Right renal cortex interstitium (tissue), 3 donors: ENCODE data around the gene MYH15. TPM values are rescaled to one million over a fixed set of nuclear protein-coding genes. Genes with fewer than 3 reads are reported as not detected.

Experiments used
- DNase-seq, 3 donors: peaks; one replicate each; pipeline ENCODE4 v3.0.0-alpha.2; 2013; ENCODE audit warnings: low read depth in 3 of 3, low spot score in 2 of 3
- polyA plus RNA-seq, 3 donors: library from polyadenylated mRNA; unstranded; fragments of 120-200 nt; gene quantifications; one replicate each; pipeline ENCODE4 v1.2.1, GENCODE V29; 2013; ENCODE audit not compliant: insufficient read length in 3 of 3

The MYH15 gene
- polyA plus RNA-seq, 3 donors, result 0.25 to 0.28 (median 0.25) TPM

DNA sequence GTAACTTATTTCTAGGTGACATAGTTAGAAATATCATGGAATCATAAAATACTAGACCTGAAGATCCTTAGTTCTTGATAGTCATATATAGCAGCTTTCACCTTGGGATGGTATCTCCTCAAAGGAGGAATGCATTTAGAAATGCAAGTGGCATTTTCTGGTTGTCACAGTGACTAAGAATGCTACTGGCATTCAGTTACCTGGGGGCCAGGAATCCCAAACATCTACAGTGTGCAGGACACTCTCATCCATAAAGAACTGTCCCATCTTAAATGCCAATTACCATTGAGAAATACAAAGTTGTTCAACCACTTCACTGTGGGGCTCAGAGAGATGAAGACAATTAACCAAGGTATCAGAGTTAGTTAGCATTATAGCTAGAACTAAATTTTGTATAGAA is 36.7 kb downstream of the MYH15 start:
- DNase-seq, result no peak

DNA sequence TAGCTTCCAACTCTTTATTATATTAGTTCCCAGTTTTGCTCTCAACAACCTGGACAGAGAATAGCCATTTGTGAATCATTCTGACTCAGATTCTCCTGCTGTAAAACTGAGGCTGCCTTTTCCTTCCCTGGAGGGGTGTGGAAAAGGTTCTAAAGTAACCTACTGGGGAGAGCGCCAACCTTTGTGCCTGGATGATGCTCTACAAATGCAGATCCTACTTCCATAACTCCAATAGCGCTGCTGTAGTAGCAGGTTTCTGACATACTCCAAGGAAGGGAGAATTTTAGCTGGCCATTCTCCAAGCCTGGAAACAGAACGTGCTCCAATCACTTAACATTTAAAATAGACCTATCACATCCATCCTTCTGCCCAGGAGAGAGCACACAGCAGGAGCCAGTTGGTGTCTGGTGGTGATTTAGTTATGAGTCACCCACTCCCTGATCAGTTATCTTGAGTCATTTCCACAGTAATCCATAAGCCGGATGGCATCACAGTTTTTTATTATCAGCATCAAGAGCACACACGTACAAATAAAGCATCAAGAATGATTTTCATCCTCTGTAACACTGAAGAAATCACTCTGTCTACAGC is 38.3 kb downstream of the MYH15 start:
- DNase-seq, result no peak

DNA sequence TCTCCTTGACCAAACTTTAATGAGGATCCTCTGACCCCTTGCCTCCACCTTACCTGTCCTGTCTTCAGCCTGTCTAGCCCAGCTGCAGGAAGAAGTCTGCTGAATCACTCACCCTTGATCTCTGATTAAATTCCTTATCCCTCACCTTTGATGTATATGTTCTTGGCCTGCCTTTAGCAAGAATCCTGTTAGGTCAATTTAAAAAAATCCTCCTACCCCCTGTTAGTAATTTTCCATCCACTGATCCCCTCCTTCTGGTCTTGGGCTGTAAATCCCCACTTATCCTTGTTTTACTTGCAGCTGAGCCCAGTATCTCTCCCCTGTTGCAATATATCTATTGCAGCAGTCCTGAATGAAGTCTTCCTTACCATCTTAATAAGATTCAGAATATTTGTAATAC is 39.0 kb downstream of the MYH15 start:
- no peak for DNase-seq

DNA sequence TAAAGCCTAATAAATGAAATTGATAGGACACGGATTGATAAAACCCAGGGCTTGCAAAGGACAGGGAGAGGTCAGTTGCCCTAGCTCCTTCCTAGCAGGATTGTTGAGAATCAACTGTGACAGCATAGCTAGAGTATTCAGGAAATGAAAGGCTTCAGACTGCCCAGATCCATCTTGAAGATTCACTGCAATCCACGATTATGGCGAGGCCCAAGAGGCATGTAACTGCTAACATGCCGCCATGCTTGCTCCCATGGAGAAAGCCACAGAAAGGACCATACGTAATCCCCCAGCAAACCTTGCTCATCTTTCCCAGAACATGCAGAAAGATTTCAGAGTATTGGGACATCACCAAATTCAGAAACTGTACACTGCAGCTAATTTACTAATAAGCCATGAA is 41.3 kb downstream of the MYH15 start:
- no peak for DNase-seq

- no peak for DNase-seq
Measured at GRCh38 chr3:108468577-108468976, 41.8 kb downstream of the MYH15 start.

DNA sequence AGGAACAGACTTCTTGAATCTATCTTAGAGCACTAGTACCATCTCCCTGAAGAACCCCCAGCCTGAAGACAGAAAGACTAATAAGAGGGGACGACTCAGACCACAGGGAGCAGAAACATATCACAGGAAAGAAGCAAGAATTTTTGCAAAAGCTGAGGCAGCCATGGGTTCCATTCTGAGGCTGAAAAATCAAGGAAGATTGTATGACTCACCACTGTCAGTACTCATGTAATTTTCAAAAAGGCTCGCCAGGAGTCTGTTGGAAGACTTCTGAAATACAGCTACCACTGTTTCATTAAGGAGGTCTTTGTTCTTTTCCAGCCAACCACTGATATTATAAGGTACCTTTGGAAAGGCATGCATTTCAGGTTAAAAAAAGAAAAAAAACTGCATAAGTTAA is 47.5 kb downstream of the MYH15 start:
- DNase-seq, result no peak

GRCh38 chr3:108461661-108462111 is 48.7 kb downstream of the MYH15 start:
- DNase-seq, result no peak

- DNase-seq, result no peak
Measured at GRCh38 chr3:108459225-108459624, 51.2 kb downstream of the MYH15 start.

DNA sequence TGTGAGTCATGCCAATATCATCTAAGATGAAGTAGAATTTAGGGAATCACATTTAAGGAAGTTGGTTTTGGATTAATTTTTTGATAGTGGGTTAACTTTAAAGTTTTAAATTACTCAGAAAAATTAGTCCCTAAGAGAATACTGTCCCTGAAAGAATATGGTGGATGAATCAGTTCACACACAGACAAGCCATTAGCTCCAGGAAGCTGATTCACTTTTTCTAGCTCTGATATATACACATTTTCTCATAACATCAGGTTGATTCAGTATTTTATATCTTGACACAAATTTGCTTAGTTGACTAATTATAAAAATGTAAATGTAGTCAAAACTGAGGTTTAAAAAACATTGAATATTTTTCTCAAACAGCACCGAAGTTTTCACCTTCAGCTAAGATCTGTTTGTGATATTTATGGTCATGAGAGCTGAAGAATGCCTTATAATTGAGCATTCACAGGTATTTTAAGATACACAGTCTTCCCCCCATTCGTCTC is 55.1 kb downstream of the MYH15 start:
- DNase-seq, result no peak

- DNase-seq, result no peak
Measured at GRCh38 chr3:108453565-108453964, 56.8 kb downstream of the MYH15 start.

GRCh38 chr3:108450444-108450843 is 60.0 kb downstream of the MYH15 start:
- DNase-seq, result no peak

- no peak for DNase-seq
Measured at GRCh38 chr3:108448593-108448992, 61.8 kb downstream of the MYH15 start.

GRCh38 chr3:108447096-108447847 is 63.1 kb downstream of the MYH15 start:
- no peak for DNase-seq

- no peak for DNase-seq
Measured at GRCh38 chr3:108442281-108442680, 68.1 kb downstream of the MYH15 start.

DNA sequence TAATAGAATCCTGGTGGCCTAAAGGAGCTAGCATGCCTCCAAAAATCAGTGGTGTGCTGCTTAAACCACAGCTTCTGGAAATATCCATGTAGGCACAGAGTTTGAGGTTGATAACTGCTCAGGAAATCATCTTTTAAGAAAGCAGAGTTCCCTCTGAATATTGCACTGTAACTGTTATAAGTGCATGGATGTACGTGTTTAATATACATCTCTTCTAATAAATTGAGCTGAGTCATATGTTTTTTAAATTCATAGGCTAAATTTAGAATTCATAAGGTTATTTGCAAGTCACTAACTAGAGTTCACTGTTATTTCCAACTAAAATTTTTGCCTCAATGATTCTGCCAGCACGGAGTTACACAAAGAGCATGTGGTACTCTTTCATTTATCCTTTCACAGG is 68.9 kb downstream of the MYH15 start:
- DNase-seq, result no peak

- DNase-seq, result no peak
Measured at GRCh38 chr3:108441071-108441507, 69.3 kb downstream of the MYH15 start.

DNA sequence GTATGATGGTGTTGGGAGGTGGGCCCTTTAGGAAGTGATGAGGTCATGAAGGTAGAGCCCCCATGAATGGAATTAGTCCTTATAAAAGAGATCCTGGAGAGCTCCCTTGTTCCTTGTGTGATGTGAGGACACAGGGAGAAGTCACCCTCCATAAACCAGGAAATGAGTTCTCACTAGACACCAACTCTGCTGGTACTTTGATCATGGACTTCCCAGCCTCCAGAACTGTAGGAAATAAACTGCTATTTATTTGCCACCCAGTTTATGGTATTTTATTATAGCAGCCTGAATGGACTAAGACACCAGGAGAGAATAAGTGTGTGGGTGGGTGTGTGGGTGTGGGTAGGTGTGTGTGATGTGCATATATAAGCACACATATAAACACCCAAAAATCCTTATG is 71.9 kb downstream of the MYH15 start:
- no peak for DNase-seq

GRCh38 chr3:108437439-108437838 is 73.0 kb downstream of the MYH15 start:
- no peak for DNase-seq

- DNase-seq, result no peak
Measured at GRCh38 chr3:108433928-108434327, 76.5 kb downstream of the MYH15 start.

GRCh38 chr3:108432431-108432830 is 78.0 kb downstream of the MYH15 start:
- no peak for DNase-seq

DNA sequence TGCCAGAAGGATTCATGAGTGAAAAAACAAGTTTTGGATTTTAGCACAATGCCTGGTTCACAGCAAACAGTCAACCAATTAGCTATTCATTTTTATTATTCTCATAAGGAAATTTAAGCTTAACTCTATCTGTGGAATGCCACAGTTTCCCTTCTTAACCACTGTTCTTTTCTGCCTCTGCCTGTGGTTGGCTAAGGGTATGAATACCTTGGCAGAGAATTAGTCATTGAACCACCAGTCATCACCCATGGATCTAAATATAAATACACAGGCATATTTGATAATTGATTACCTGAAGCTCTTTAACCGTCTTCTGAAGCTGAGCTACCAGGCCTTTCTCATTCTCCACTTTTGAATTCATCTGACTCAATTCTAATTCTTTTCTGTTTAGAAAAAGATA is 79.9 kb downstream of the MYH15 start:
- DNase-seq, result no peak

DNA sequence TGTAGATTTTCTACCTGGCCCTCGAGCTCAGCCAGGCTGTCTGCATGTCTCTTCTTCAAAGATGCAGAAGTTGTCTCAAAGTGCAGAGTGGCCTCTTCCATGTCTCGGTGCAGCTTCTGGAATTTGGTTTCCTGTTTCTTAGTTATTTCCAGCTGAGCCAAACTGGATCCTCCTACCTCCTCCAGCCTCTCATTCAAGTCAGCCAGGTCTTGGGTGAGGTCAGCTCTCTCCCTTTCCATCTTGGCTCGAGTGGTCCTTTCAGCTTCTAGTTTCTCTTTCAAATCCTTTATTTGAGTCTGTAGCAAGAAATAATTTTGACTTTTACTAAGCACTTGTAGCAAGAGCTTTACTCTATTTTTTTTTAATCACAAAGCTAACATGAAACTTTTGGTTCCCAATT is 81.8 kb downstream of the MYH15 start:
- DNase-seq, result no peak
